Suprapubic skin (tissue), 4 donors: ENCODE data around the gene SPOCK2. TPM values are rescaled to one million over a fixed set of nuclear protein-coding genes. Genes with fewer than 3 reads are reported as not detected.
"Not testable (repeated sequence)": the region's sequence is repeated elsewhere in the genome, so short reads cannot be mapped to it uniquely, and the experiment has no call there.

Experiments
- DNase-seq, 2 donors: peaks; one replicate each; pipeline ENCODE4 v3.0.0-alpha.2; 2019; ENCODE audit warnings: low spot score in 2 of 2
- H3K27ac ChIP-seq: fragments of 200-600 bp; sonication (generic); one replicate; pipeline ENCODE4 v1.5.1; 2019
- H3K27me3 ChIP-seq: fragments of 200-600 bp; sonication (generic); one replicate; pipeline ENCODE4 v1.5.1; 2019
- H3K36me3 ChIP-seq: fragments of 200-600 bp; sonication (generic); one replicate; pipeline ENCODE4 v1.5.1; 2019
- H3K4me1 ChIP-seq: fragments of 200-600 bp; sonication (generic); one replicate; pipeline ENCODE4 v1.5.1; 2019
- H3K4me3 ChIP-seq: fragments of 200-600 bp; sonication (generic); one replicate; pipeline ENCODE4 v1.5.1; 2019; ENCODE audit warnings: mild to moderate bottlenecking
- H3K9me3 ChIP-seq: fragments of 200-600 bp; sonication (generic); one replicate; pipeline ENCODE4 v1.5.1; 2019
- CTCF ChIP-seq, 2 donors: fragments of 200-600 bp in 1 of 2; fragments of 450-650 bp in 1 of 2; sonication (generic) in 1 of 2; IDR thresholded peaks; one replicate each; pipeline ENCODE4 v1.5.1; 2016 to 2019; ENCODE audit warnings: antibody characterized with exemption in 2 of 2, mild to moderate bottlenecking in 1 of 2, moderate library complexity in 1 of 2
- EP300 ChIP-seq: sonication (generic); formaldehyde crosslinking; IDR thresholded peaks from one replicate; pipeline ENCODE4 v1.6.1; 2017; ENCODE audit warnings: antibody characterized with exemption
- POLR2A ChIP-seq, 2 donors: fragments of 450-650 bp; IDR thresholded peaks; one replicate each; pipeline ENCODE4 v1.6.1; 2017; ENCODE audit warnings: antibody characterized with exemption in 2 of 2, mild to moderate bottlenecking in 2 of 2, moderate library complexity in 2 of 2
- POLR2AphosphoS5 ChIP-seq, 3 donors: sonication (generic); formaldehyde crosslinking; IDR thresholded peaks; one replicate each; pipeline ENCODE4 v1.6.1; 2017; ENCODE audit warnings: antibody characterized with exemption in 3 of 3
- WGBS: methylation state at CpG from one replicate; pipeline ENCODE4 v1.1.5; 2018; 5-methylcytosine and 5-hydroxymethylcytosine counted together
- total RNA-seq, 4 donors: library from RNA; depleted of rRNA; stranded (reverse); fragments of >200 nt; gene quantifications; one replicate each; pipeline ENCODE4 v1.1.0, GENCODE V29; 2016

SPOCK2 gene
- total RNA-seq, 4 donors from 2014 or later, result 1.5 to 3.7 (median 1.8) TPM

DNA sequence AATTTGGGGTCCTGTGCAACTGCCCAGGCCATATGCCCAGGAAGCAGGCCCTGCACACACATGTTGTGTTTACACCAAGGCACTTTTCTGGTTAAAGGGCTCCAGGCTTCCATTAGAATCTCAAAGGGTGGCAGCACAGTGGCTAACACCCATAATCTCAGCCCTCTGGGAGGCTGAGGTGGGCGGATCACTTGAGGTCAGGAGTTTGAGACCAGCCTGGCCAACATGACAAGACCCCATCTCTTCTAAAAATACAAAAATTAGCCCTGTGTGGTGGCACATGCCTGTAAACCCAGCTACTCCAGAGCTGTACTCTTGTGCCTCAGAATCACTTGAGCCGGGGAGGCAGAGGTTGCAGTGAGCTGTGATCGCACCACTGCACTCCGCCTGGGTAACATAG lies 53.6 kb downstream of the SPOCK2 start:
- TF ChIP-seq POLR2AphosphoS5 (IDR thresholded peaks at IDR 0.05), result no peak
- no peak for TF ChIP-seq EP300
- TF ChIP-seq POLR2A (IDR thresholded peaks at IDR 0.05), result no peak
- TF ChIP-seq CTCF (IDR thresholded peaks at IDR 0.05), result no peak
- Histone ChIP-seq H3K36me3 (no peaks in the 10 kb centered on the region), H3K27me3 (no peaks in the 10 kb centered on the region), H3K4me3 (no peak overlapping the region), H3K4me1 (peaks cover 11% of the 10 kb centered on the region), H3K27ac (no peak overlapping the region), H3K9me3 (no peaks in the 10 kb centered on the region)
- 95% methylated on average over 4 of the region's 4 CpGs for WGBS
- no peak for DNase-seq

DNA sequence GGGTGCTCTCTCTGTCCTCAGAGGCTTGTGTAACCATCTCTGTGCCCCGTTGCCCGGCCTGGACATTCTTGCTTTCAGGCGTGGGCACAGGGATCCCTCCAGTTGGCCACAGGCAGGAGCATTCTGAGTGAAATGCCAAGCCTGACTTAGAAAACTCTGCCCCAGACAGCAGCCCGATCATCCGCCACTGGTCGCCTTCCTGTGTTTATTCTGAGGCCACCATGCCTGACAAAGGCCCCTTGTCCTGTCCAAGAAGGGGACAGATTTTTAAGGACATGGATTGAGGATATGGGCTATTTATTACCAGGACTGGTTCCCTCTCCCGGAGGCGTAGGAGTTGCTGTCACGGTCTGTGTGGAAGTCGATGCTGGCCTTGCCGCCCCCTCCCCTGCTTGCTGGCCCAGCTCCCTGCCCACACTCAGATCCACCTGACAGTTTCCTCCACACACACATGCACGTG lies 54.3 kb downstream of the SPOCK2 start:
- no peaks in the 10 kb centered on the region for H3K9me3 ChIP-seq
- no peaks in the 10 kb centered on the region for H3K36me3 ChIP-seq
- no peak for DNase-seq
- no peaks in the 10 kb centered on the region for H3K27me3 ChIP-seq
- H3K4me3 ChIP-seq, result no peak overlapping the region
- 70% methylated on average over 11 of the region's 12 CpGs for WGBS
- peaks cover 8% of the 10 kb centered on the region for H3K4me1 ChIP-seq
- TF ChIP-seq POLR2A (IDR thresholded peaks at IDR 0.05) (no peak), CTCF (IDR thresholded peaks at IDR 0.05) (no peak), POLR2AphosphoS5 (IDR thresholded peaks at IDR 0.05) (no peak), EP300 (no peak)
- no peak overlapping the region for H3K27ac ChIP-seq

- H3K4me3 ChIP-seq, H3K4me1 ChIP-seq, H3K36me3 ChIP-seq, H3K27me3 ChIP-seq, H3K9me3 ChIP-seq, DNase-seq, H3K27ac ChIP-seq: not testable (repeated sequence)
- 64% methylated on average over 11 of the region's 11 CpGs for WGBS
Observed at GRCh38 chr10:72032409-72033162, 55.8 kb downstream of the SPOCK2 start.

GRCh38 chr10:72031706-72032105 lies 56.6 kb downstream of the SPOCK2 start:
- no peak for DNase-seq
- no peaks in the 10 kb centered on the region for H3K9me3 ChIP-seq
- no peak overlapping the region for H3K4me3 ChIP-seq
- H3K4me1 ChIP-seq, result peaks cover 4% of the 10 kb centered on the region
- no peaks in the 10 kb centered on the region for H3K36me3 ChIP-seq
- 90% methylated on average over 10 of the region's 10 CpGs for WGBS
- no peak overlapping the region for H3K27ac ChIP-seq
- no peak for TF ChIP-seq POLR2A (IDR thresholded peaks at IDR 0.05)
- TF ChIP-seq POLR2AphosphoS5 (IDR thresholded peaks at IDR 0.05), result no peak
- TF ChIP-seq EP300, result no peak
- TF ChIP-seq CTCF (IDR thresholded peaks at IDR 0.05), result no peak
- H3K27me3 ChIP-seq, result no peaks in the 10 kb centered on the region

DNA sequence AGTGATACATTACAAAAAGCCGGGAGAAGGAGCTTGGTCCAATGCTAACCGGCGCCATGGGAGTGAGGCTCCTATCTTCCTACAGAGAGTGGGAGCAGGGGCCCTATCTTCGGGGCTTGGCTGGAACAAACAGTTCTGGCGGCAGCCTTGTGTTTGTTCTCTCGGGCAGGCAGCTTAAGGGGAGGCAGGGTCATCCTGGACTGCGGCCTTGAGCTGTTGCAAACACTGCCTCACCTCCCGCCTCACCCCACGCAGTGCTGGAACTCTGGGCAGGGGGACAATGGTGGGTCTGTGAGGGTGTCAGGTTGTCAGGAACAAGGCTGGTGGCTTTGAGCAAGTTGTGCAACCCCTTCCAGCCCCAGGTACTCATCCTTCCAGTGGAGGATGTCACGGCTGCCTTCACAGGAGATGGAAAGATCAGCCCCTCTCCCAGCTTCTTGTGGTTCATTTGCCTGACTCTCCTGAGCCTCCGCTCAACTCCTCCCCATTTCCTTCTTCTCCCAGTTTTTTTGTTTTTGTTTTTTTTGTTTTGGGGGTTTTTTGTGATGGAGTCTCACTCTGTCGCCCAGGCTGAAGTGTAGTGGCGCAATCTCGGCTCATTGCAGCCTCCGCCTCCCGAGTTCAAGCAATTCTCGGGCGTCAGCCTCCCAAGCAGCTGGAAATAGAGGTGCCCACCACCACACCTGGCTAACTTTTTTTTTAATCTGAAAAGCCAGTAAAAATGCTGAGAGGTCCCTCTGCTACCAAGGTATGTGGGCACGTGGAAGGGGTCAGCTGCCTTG lies 57.4 kb downstream of the SPOCK2 start:
- peaks cover 9% of the 10 kb centered on the region for H3K4me1 ChIP-seq
- H3K36me3 ChIP-seq, result no peaks in the 10 kb centered on the region
- TF ChIP-seq POLR2AphosphoS5 (IDR thresholded peaks at IDR 0.05) (no peak), POLR2A (IDR thresholded peaks at IDR 0.05) (no peak)
- WGBS, result 88% methylated on average over 19 of the region's 19 CpGs
- H3K27ac ChIP-seq, result no peak overlapping the region
- H3K4me3 ChIP-seq, result no peak overlapping the region
- no peaks in the 10 kb centered on the region for H3K27me3 ChIP-seq
- DNase-seq, result no peak
- no peaks in the 10 kb centered on the region for H3K9me3 ChIP-seq

GRCh38 chr10:72029414-72029813 lies 58.9 kb downstream of the SPOCK2 start:
- Histone ChIP-seq H3K27ac (no peak overlapping the region), H3K9me3 (no peaks in the 10 kb centered on the region), H3K36me3 (no peaks in the 10 kb centered on the region), H3K27me3 (no peaks in the 10 kb centered on the region), H3K4me1 (peaks cover 21% of the 10 kb centered on the region), H3K4me3 (no peak overlapping the region)
- 100% methylated on average over 1 of the region's 1 CpG for WGBS
- TF ChIP-seq CTCF (IDR thresholded peaks at IDR 0.05) (no peak), POLR2AphosphoS5 (IDR thresholded peaks at IDR 0.05) (no peak), EP300 (no peak), POLR2A (IDR thresholded peaks at IDR 0.05) (no peak)
- no peak for DNase-seq
